ENCODE measurements around the gene RNASE12.

Gene RNASE12

GRCh38 chr14:20609215-20610001 lies 18.2 kb upstream of the RNASE12 start:
- ChIA-PET POLR2A (ENCODE audit: low non-redundant PET) (no interaction called here), CTCF (interaction anchor here (0.6 to 1.6 kb wide), 13 partner anchors 9 to 281 kb away, joined by 3 to 6 read pairs (median 3); partner anchors contain the start of gene TEP1)
- TF ChIP-seq CTCF (conservative IDR thresholded peaks at IDR 0.05; ENCODE audit: low read depth), result peak; percentile 88
- H3K27ac ChIP-seq, result peak overlapping the region; percentile 72
- peak; percentile 76 for DNase-seq (ENCODE audit: low spot score)

- no peak for TF ChIP-seq CTCF (conservative IDR thresholded peaks at IDR 0.05; ENCODE audit: low read depth)
- no peak for DNase-seq (ENCODE audit: low spot score)
- CTCF ChIA-PET, result interaction anchor here (0.6 to 1.6 kb wide), 7 partner anchors 8 to 537 kb away, joined by 3 to 5 read pairs (median 3); partner anchors contain the start of gene TEP1
- no peak overlapping the region for H3K27ac ChIP-seq
- POLR2A ChIA-PET (ENCODE audit: low non-redundant PET), result no interaction called here
Observed at GRCh38 chr14:20608383-20609110, 17.4 kb upstream of the RNASE12 start.

- no peak for TF ChIP-seq CTCF (conservative IDR thresholded peaks at IDR 0.05; ENCODE audit: low read depth)
- H3K27ac ChIP-seq, result no peak overlapping the region
- ChIA-PET CTCF (interaction anchor here (1.1 kb wide), 2 partner anchors 83 to 137 kb away, joined by 3 to 5 read pairs; no protein-coding TSS in a partner anchor), POLR2A (ENCODE audit: low non-redundant PET) (interaction anchor here (0.5 kb wide), 1 partner anchor 685 kb away, joined by 5 read pairs; no protein-coding TSS in a partner anchor)
- no peak for DNase-seq (ENCODE audit: low spot score)
Observed at GRCh38 chr14:20607617-20608016, 16.4 kb upstream of the RNASE12 start.

GRCh38 chr14:20606902-20607242 lies 15.7 kb upstream of the RNASE12 start:
- POLR2A ChIA-PET (ENCODE audit: low non-redundant PET), result no interaction called here
- no peak for TF ChIP-seq CTCF (conservative IDR thresholded peaks at IDR 0.05; ENCODE audit: low read depth)
- no peak overlapping the region for H3K27ac ChIP-seq
- CTCF ChIA-PET, result interaction anchor here (0.7 to 1.1 kb wide), 3 partner anchors 84 to 193 kb away, joined by 3 to 5 read pairs (median 3); no protein-coding TSS in a partner anchor
- DNase-seq (ENCODE audit: low spot score), result no peak

GRCh38 chr14:20606190-20606901 lies 15.2 kb upstream of the RNASE12 start:
- ChIA-PET CTCF (interaction anchor here (0.7 to 1.1 kb wide), 2 partner anchors 136 to 192 kb away, joined by 3 to 5 read pairs; no protein-coding TSS in a partner anchor), POLR2A (ENCODE audit: low non-redundant PET) (no interaction called here)
- DNase-seq (ENCODE audit: low spot score), result no peak
- H3K27ac ChIP-seq, result no peak overlapping the region
- TF ChIP-seq CTCF (conservative IDR thresholded peaks at IDR 0.05; ENCODE audit: low read depth), result peak; percentile 36
